ENCODE results near the gene BHLHE40.
"Not testable (repeated sequence)": the region's sequence is repeated elsewhere in the genome, so short reads cannot be mapped to it uniquely, and the experiment has no call there.

BHLHE40 gene

GRCh38 chr3:4957978-4958377, 21.3 kb upstream of the BHLHE40 start:
- Histone ChIP-seq H3K9me3 (replicated peaks; ENCODE audit: insufficient read depth, low read length) (no peaks in the 10 kb centered on the region), H3F3A (ENCODE audit: insufficient read depth, low read length) (no peaks in the 10 kb centered on the region), H3K4me3 (ENCODE audit: low read length) (no peak overlapping the region), H3K9me2 (replicated peaks; ENCODE audit: insufficient read depth, low read length) (no peaks in the 10 kb centered on the region), H2AFZ (ENCODE audit: low read length) (no peak overlapping the region), H3K36me3 (replicated peaks; ENCODE audit: insufficient read depth, low read length) (no peaks in the 10 kb centered on the region), H3K4me1 (ENCODE audit: low read length) (no peaks in the 10 kb centered on the region), H3K27ac (ENCODE audit: low read length) (no peak overlapping the region), H3K4me2 (ENCODE audit: low read depth, low read length) (no peak overlapping the region), H3K27me3 (replicated peaks; ENCODE audit: insufficient read depth, low read length) (no peaks in the 10 kb centered on the region), H3K9ac (ENCODE audit: low read length) (no peak overlapping the region), H4K20me1 (ENCODE audit: insufficient read depth, low read length) (no peaks in the 10 kb centered on the region), H3K79me2 (ENCODE audit: low read length) (no peaks in the 10 kb centered on the region)
- no peak for DNase-seq
- TF ChIP-seq CTCF (IDR thresholded peaks at IDR 0.05; ENCODE audit: low read length) = no peak
- TF ChIP-seq EZH2phosphoT487 (IDR thresholded peaks at IDR 0.05; ENCODE audit: low read length) = no peak
- TF ChIP-seq EZH2 (optimal IDR thresholded peaks at IDR 0.05; ENCODE audit: low read depth, low read length) = no peak

- no peak for TF ChIP-seq EZH2 (optimal IDR thresholded peaks at IDR 0.05; ENCODE audit: low read depth, low read length)
- no peak for TF ChIP-seq CTCF (IDR thresholded peaks at IDR 0.05; ENCODE audit: low read length)
- no peak for TF ChIP-seq EZH2phosphoT487 (IDR thresholded peaks at IDR 0.05; ENCODE audit: low read length)
- H3K9ac ChIP-seq (ENCODE audit: low read length) = no peak overlapping the region
- no peaks in the 10 kb centered on the region for H4K20me1 ChIP-seq (ENCODE audit: insufficient read depth, low read length)
- no peaks in the 10 kb centered on the region for H3K9me3 ChIP-seq (replicated peaks; ENCODE audit: insufficient read depth, low read length)
- no peaks in the 10 kb centered on the region for H3K27me3 ChIP-seq (replicated peaks; ENCODE audit: insufficient read depth, low read length)
- H2AFZ ChIP-seq (ENCODE audit: low read length) = no peak overlapping the region
- H3K36me3 ChIP-seq (replicated peaks; ENCODE audit: insufficient read depth, low read length) = no peaks in the 10 kb centered on the region
- no peak overlapping the region for H3K27ac ChIP-seq (ENCODE audit: low read length)
- no peak overlapping the region for H3K4me3 ChIP-seq (ENCODE audit: low read length)
- DNase-seq = no peak
- H3K4me1 ChIP-seq (ENCODE audit: low read length) = no peaks in the 10 kb centered on the region
- H3K79me2 ChIP-seq (ENCODE audit: low read length) = no peaks in the 10 kb centered on the region
- no peak overlapping the region for H3K4me2 ChIP-seq (ENCODE audit: low read depth, low read length)
- no peaks in the 10 kb centered on the region for H3F3A ChIP-seq (ENCODE audit: insufficient read depth, low read length)
- no peaks in the 10 kb centered on the region for H3K9me2 ChIP-seq (replicated peaks; ENCODE audit: insufficient read depth, low read length)
These were observed 20.1 kb upstream of the BHLHE40 start for GRCh38 chr3:4959180-4959579.

- H3K4me1 ChIP-seq (ENCODE audit: low read length); H3K27ac ChIP-seq (ENCODE audit: low read length); H4K20me1 ChIP-seq (ENCODE audit: insufficient read depth, low read length); H3K9me3 ChIP-seq (replicated peaks; ENCODE audit: insufficient read depth, low read length); H3K9me2 ChIP-seq (replicated peaks; ENCODE audit: insufficient read depth, low read length); H2AFZ ChIP-seq (ENCODE audit: low read length); H3K79me2 ChIP-seq (ENCODE audit: low read length); H3K4me2 ChIP-seq (ENCODE audit: low read depth, low read length); DNase-seq; H3K9ac ChIP-seq (ENCODE audit: low read length); H3F3A ChIP-seq (ENCODE audit: insufficient read depth, low read length); H3K4me3 ChIP-seq (ENCODE audit: low read length); H3K27me3 ChIP-seq (replicated peaks; ENCODE audit: insufficient read depth, low read length); H3K36me3 ChIP-seq (replicated peaks; ENCODE audit: insufficient read depth, low read length): not testable (repeated sequence)
These were observed 17.4 kb upstream of the BHLHE40 start for GRCh38 chr3:4961865-4962264.

GRCh38 chr3:4963669-4964570, 15.3 kb upstream of the BHLHE40 start:
- H3K9me3 ChIP-seq (replicated peaks; ENCODE audit: insufficient read depth, low read length) = no peaks in the 10 kb centered on the region
- DNase-seq = no peak
- no peak overlapping the region for H3K4me3 ChIP-seq (ENCODE audit: low read length)
- H3K9me2 ChIP-seq (replicated peaks; ENCODE audit: insufficient read depth, low read length) = no peaks in the 10 kb centered on the region
- no peak overlapping the region for H3K9ac ChIP-seq (ENCODE audit: low read length)
- no peaks in the 10 kb centered on the region for H3K36me3 ChIP-seq (replicated peaks; ENCODE audit: insufficient read depth, low read length)
- no peaks in the 10 kb centered on the region for H3K27me3 ChIP-seq (replicated peaks; ENCODE audit: insufficient read depth, low read length)
- no peak overlapping the region for H3K4me2 ChIP-seq (ENCODE audit: low read depth, low read length)
- H3F3A ChIP-seq (ENCODE audit: insufficient read depth, low read length) = no peaks in the 10 kb centered on the region
- H2AFZ ChIP-seq (ENCODE audit: low read length) = no peak overlapping the region
- no peaks in the 10 kb centered on the region for H3K4me1 ChIP-seq (ENCODE audit: low read length)
- H3K79me2 ChIP-seq (ENCODE audit: low read length) = no peaks in the 10 kb centered on the region
- no peaks in the 10 kb centered on the region for H4K20me1 ChIP-seq (ENCODE audit: insufficient read depth, low read length)
- no peak for TF ChIP-seq EZH2phosphoT487 (IDR thresholded peaks at IDR 0.05; ENCODE audit: low read length)
- no peak for TF ChIP-seq EZH2 (optimal IDR thresholded peaks at IDR 0.05; ENCODE audit: low read depth, low read length)
- TF ChIP-seq CTCF (IDR thresholded peaks at IDR 0.05; ENCODE audit: low read length) = no peak
- no peak overlapping the region for H3K27ac ChIP-seq (ENCODE audit: low read length)

GRCh38 chr3:4966006-4966405, 13.2 kb upstream of the BHLHE40 start:
- H4K20me1 ChIP-seq (ENCODE audit: insufficient read depth, low read length); H3K9me3 ChIP-seq (replicated peaks; ENCODE audit: insufficient read depth, low read length); H3K4me1 ChIP-seq (ENCODE audit: low read length); H3K27ac ChIP-seq (ENCODE audit: low read length); H3F3A ChIP-seq (ENCODE audit: insufficient read depth, low read length); H3K9me2 ChIP-seq (replicated peaks; ENCODE audit: insufficient read depth, low read length); H3K4me2 ChIP-seq (ENCODE audit: low read depth, low read length); H3K4me3 ChIP-seq (ENCODE audit: low read length); H3K36me3 ChIP-seq (replicated peaks; ENCODE audit: insufficient read depth, low read length); H3K9ac ChIP-seq (ENCODE audit: low read length); DNase-seq; H3K79me2 ChIP-seq (ENCODE audit: low read length); H2AFZ ChIP-seq (ENCODE audit: low read length); H3K27me3 ChIP-seq (replicated peaks; ENCODE audit: insufficient read depth, low read length): not testable (repeated sequence)
